GM19240 (cell line): ENCODE measurements around the gene GPLD1.
"Not testable (repeated sequence)": the region's sequence is repeated elsewhere in the genome, so short reads cannot be mapped to it uniquely, and the experiment has no call there.

Experiments used
- DNase-seq: peaks from one replicate; pipeline ENCODE4 v3.0.0; 2011; ENCODE audit warnings: low spot score; ENCODE audit not compliant: insufficient read length

The GPLD1 gene, protein sequence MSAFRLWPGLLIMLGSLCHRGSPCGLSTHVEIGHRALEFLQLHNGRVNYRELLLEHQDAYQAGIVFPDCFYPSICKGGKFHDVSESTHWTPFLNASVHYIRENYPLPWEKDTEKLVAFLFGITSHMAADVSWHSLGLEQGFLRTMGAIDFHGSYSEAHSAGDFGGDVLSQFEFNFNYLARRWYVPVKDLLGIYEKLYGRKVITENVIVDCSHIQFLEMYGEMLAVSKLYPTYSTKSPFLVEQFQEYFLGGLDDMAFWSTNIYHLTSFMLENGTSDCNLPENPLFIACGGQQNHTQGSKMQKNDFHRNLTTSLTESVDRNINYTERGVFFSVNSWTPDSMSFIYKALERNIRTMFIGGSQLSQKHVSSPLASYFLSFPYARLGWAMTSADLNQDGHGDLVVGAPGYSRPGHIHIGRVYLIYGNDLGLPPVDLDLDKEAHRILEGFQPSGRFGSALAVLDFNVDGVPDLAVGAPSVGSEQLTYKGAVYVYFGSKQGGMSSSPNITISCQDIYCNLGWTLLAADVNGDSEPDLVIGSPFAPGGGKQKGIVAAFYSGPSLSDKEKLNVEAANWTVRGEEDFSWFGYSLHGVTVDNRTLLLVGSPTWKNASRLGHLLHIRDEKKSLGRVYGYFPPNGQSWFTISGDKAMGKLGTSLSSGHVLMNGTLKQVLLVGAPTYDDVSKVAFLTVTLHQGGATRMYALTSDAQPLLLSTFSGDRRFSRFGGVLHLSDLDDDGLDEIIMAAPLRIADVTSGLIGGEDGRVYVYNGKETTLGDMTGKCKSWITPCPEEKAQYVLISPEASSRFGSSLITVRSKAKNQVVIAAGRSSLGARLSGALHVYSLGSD

DNA sequence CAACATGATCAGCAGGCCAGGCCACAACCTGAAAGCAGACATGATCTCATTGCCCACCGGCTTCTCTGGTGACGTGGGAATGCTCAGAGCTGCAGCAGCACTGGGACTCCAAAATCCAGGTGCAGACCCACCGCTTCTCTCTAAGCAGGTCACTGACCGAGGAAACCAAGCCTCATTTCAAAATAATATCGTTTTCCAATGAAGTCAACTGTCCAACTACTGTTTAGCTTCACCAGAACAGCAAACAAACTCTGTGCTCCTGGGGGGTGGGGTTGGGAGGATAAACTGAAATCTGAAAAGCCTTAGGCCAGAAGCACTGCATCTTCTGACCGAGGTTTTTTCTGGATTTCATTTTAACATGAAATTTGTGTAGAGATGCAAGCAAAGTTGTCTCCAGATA, at the start of gene GPLD1:
GPLD1 (minus strand) TSS at position 109 of the 400 bp plus-strand sequence; CDS start at position 42, 67 bp downstream.
- no peak for DNase-seq

DNA sequence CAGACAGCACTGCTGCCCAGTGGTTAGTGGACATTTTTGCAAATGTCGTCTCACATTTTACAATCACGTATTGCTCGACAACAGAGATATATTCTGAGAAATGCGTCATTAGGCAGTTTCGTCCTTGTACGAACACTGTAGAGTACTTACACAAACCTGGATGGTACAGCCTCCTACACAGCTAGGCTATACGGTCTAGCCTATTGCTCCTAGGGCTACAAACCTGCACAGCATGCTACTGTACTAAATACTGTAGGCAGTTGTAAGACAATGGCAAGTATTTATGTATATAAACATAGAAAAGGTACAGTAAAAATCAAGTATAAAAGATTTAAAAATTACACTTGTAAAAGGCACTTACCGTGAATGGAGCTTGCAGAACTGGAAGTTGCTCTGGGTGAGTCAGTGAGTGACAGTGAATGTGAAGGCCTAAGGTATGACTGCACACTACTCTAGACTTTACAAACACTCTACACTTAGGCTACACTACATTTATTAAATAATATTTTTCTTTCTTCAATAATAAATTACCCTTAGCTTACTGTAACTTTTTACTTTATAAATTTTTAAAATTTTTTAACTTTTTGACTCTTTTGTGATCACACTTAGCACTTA, 48.5 kb upstream of the GPLD1 start:
- no peak for DNase-seq

DNA sequence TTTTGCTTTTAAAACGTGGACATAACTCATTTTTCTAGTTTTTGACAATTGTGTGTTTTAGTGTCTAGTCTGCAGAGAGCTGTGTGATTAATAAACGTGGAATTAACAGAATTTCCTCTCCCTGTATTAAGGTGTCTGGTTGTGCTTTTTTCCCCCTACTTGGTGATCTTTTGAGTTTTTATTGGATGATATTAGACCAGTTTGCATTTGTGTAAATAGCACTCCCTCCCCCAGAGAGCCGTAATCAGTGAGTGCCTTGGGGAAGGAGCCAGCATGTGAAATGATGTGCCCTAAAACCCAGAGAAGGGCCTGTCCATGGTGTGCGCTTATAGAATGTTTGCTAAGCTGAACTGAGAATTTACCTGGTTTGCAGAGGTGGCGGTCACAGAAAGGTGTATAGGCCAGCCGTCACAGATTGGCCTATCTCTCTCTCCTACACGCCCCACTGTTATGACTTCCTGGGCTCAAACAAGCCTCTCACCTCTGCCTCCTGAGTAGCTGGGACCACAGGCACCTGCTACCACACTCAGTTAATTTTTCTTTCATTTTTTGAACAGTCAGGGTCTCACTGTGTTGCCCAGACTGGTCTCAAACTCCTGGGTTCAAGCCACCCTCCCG, 47.8 kb upstream of the GPLD1 start:
- DNase-seq: no peak

DNA sequence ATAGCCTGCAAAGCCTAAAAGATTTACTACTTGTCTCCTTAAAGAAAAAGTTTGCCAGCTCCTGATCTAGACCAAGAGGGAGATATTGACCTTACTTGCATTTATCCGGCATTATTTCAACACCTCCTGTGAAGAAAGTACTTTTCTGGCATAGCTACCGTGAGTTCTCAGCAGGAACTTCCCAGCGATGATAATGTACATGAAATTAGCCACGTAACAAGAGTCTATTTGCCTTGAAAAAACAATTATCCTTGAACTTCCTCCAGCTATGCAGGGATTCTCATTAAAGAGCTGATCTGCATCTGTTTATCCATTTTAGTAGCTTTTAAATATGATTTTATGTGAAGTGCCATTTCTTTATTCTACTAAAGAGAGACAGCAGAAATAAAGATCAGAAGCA, 47.1 kb upstream of the GPLD1 start:
- DNase-seq: no peak

DNA sequence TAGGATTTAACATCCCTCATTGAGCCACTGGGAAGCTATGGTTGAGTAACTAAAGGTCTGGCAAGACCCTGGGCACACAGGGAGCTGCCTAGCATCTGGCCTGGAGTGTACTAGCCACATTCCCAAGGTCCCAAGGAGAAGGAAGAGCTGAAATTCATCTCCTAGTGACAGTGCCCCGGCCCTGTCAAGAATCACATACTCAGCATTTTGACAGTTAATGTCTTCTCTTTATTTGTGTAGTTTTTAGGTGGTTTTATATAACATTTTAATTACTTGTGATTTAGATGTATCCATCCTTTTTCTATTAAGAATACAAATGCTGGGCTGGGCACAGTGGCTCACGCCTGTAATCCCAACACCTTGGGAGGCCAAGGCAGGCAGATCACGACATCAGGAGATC, 45.8 kb upstream of the GPLD1 start:
- DNase-seq: no peak

DNA sequence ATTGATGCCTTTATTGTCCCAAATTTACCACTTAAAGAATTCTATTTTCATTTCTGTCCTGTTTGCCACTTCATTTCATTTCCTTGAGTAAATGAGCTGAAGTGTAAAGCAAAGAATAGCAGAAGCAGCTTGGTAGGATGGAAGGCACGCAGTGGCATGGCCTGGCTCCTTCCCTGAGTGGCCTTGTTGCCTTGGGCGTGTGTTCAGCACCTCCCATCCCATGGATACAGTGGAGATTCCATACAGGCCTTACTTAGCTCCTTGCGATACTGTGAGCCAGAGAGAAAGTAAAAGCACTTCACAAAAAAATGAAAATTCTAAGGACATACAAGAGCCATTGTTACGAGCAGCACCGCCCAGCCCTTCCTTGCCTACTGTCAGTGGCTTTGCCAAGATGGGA, 45.0 kb upstream of the GPLD1 start:
- DNase-seq: no peak

DNA sequence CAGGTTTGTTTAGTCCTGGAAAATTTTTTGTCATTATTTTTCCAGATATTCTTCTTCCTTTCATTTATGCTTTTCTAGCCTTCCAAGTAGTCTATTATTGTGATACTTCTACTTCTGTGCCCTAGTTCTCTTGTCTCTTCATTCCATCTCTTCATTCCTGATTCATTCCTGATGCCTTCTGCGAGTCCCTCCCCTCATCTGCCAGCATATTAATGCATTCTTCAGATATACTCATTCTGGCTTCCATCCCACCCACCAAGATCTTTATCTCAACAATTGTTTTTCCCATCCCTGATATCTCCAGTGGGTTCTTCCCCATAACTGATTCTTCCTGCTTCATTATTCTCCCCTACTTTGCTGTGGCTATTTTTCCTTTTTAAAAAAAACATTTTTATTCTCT, 40.6 kb upstream of the GPLD1 start:
- DNase-seq: no peak

DNA sequence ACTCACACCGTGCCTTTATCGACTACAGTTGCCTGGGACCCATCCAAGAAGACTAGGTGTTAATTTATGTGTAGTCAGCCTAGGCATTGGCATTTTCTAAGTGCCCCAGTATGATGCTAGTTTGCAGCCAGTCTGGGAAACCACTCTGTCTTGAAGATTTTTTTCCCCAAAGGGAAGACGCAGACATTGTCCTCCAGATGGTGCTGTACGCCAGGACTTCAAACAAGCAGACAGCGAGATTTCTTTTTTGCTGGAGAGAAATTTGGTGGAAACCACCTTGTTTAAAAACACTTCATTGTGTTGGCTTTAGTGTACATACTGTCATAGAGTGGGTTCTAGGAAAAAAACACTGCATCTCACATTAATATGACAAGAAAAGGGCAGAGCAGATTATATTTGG, 35.4 kb upstream of the GPLD1 start:
- no peak for DNase-seq

DNA sequence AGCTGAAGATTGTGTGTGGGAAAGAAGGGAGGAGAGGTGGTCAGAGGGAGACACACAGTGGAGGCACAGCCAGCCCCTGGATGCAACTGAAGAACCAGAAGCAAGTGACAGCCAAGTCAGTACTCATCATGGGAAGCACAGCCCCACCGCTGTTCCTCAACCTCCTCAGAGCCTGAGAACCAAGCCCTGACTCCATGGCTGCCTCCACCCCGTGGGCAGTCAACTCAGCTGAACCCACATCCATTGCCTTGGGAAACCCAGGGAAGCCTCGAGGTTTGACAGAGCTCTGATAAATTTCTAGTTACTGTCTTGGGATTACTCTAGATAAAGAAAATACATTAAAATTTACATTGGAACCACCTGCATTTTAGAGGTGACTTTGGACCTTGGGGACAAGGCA, 35.0 kb upstream of the GPLD1 start:
- no peak for DNase-seq

DNA sequence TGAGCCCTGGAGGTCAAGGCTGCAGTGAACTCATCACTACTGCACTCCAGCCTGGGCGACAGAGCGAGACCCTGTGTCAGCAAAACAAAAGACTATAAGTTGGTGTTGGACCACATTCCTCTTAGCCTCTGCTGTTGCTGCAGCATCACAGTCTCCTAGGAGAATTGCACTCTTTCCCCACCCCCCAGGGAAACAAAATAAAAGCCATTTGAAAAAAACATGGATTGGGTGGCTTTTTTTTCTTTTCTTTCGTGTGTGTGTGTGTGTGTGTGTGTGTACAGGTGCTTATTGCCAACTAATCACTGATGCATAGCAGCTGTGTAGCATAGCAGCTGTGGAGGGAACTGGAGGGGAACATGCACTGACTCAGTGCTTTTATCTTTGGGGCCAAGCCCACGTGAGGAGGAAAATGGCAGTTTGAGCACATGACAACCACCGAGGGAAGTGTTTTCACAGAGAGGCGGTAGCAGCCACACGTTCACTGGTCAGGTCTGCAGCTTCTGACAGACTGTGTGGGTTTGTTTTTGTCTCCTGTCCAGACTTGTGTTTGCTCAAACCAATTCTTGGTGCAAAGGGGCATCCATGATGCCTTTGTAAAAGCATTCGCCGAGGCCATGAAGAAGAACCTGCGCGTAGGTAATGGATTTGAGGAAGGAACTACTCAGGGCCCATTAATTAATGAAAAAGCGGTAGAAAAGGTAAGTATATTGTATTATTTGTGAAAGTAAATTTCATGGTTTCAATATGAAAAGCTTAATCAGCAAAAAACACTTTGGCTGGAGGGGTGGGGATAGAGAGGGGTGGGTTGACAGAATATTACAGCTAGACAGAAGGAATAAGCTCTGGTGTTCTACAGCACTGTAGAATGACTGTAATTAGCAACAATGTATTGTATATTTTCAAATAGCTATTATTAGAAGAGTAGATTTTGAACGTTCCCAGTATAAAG, 33.1 kb upstream of the GPLD1 start:
- DNase-seq: no peak

DNA sequence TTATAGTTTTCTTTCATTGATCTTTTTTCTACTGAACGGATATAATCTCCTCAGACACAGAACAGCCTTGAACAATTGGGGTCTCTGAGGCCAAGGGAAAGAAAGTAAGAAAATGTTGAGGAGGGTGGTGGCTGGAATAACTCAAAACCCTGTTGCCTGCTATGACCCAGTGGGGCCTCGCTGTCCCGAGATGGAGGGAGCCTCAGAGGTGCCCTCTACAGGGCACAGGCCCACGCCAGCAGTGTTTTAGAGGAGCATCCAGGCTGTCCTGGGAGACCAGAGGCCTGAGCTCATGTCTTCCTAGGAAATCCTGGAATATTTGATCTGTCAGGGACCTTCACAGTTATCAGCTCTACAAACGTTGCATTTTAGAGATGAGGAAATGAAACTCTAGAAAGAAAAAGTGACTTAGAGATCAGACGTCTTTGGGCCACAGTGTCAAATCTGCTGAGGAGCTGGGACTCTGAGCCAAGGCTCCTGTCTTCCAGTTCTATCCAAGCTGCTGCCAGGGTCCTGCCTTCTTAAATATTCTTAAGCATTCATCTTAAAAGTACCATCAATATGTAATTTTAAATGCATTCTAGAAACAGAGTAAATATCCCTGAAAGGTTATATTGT, 31.7 kb upstream of the GPLD1 start:
- DNase-seq: no peak

DNA sequence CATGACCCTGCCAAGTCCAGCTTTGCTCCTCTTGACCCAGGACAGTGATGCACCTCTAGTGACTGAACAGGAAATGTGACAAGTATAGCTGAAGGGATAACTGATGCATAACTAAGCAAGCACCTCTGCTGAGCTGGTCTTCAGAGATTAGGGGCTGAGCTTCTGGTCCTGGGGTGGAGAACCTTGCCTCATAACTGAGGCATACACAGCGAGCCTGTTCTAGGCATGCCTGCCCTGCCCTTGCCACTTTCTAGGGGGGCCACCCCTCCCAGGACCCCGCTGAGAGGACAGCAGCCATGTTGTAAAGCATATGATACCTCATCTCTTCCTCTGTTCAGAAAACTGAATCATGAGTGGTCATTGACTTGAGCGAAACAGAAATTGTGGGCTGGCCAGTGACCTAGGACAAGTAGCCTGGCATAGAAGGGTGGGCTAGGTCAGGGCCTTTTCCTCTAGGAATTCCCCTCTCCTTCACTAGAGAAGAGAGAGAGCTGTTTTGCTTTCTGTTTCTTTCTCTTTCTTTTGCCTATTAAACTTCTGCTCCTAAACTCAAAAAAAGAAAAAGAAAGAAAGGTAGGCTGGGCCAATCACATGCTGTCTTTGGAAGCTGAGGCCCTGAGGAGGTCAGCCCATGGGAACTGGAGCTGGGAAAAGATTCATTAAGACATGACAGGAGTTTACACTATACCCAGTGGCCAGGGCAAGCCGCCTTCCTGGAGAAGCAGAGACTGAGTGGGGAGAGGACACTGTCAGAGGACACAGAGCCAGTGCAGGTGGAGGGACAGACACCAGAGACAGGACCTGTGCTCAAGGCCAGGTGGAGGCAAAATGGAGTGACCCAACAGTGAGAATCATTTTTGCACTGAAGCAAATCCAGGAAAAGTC, 28.5 kb upstream of the GPLD1 start:
- no peak for DNase-seq

DNA sequence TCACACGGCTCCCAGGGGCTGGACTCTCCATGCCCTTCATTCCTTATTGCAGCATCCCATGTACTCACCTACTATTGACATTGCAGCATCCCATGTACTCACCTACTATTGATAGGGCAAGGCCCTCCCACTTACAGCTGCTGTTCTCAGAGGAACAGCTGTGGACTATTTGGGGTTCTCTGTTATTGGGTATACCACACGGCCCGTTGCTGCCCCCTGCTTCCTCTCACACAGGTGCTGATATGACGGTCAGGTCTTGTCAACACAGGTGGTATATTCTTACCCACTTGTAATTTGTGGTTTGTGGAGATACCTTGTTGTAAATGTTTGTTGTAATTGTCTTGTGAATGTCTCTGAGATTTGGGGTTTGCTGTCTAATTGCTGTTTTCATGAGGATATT, 24.2 kb upstream of the GPLD1 start:
- no peak for DNase-seq

DNA sequence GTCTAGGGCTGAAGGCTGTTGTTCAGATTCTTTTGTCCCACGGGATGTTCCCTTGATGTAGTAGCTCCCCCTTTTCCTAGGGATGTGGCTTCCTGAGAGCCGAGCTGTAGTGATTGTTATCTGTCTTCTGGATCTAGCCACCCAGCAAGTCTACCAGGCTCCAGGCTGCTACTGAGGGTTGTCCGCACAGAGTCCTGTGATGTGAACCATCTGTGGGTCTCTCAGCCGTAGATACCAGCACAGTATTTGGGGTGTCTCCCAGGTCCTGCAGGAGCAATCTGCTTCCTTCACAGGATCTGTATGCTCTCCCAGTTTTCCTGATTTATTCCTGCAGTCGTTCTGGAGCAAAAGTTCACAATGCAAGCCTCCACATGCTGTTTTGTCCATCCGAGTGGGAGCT, 22.6 kb upstream of the GPLD1 start:
- DNase-seq: not testable (repeated sequence)

DNA sequence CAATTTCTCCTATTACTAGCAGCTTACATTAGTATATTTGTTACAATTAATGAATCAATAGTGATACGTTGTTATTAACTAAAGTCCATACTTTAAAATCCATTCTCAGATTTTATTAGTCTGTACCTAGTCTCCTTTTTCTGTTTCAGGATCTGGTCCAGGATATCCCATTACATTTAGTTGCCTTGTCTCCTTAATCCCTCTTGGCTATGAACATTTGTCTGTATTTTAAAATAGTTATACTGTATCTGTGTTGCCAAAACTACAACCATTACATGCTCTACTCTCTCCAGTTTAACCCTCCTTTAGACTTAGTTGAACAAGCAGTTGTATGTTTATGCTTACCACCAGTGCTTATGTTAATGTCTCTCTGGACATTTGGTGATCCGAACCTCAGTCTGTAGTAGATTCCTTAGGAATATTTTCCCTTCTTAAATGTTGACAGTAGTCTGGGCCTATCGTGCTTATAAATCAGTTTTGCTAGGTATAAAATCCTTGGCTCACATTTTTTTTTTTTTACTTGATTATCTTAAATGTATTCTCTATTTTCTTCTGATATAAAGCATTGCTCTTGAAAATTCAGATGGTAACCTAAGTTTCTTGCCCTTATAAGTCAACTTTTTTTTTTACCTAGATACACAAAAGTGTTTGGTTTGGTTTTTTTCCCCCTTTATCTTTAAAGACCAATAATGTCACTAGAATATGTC, 17.6 kb upstream of the GPLD1 start:
- DNase-seq: no peak

DNA sequence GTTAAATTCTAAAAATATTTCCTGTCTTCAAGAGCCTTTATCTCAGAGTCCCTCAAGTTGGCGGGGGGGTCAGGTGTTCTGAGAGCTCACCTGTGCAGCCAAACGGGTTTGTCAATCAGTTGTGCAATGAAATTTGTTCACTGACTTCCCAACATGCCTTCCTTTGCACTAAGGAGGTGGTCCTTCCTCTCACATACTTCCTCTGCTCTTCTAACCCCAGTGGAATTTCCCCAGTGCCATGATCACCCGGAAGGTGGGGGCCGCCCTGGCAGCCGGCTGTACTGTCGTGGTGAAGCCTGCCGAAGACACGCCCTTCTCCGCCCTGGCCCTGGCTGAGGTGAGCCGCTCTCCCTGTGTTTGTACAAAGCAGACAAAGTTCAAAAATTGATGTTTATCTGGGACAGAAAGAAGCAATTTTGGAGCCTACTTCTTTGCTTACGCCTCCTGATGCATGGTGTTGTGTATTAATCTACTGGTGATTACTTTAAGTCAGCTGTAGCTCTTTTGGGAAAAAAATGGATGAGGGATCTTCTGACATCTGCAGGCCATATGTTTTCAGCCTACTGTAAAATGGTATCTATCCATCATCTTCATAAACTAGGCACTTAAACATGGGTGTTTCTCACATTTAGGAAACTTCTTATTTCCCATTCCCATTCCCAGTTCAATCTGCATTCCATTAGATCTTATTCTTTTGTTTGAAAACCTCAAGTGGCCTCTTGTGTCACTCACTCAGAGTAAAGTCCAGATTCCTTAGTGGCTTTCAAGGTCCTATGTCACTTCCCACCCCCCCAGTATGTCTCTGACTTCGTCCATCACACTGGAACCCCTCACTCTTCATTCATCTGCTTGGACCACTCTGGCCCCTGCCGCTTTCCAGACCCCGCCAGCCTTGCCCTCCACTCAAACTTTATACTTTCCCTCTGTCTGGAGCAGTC, 15.5 kb upstream of the GPLD1 start:
- DNase-seq: no peak

DNA sequence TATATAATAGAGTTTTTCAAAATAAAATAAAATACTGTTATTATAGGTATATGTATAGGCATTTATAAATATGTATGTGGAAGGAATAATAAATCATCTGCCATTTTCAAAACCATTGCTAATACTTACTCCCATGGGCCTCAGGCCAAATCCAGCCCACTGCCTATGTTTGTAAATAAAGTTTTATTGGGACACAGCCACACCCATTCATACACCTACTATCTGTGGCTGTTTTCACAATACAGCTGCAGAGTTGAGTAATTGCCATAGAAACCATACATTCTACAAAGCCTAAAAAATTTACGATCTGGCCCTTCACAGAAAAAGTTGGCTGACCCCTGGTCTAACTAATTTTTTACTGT, 14.9 kb upstream of the GPLD1 start:
- DNase-seq: no peak

DNA sequence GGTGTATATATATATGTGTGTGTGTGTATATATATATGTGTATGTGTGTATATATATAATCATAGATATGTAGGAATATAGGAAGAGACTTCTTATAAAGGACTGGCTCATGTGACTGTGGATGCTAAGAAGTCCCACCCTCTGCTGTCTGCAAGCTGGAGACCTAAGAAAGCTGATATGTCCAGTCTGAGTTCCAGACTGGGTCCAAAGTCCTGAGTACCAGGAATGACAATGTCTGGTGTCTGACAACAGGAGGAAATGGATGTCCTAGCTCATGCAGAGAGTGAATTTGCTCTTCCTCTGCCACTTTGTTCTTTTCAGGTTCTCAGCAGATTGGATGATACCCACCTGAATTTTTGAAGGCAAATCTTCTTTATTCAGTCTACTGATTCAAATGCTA, 12.5 kb upstream of the GPLD1 start:
- no peak for DNase-seq
